Left lung (tissue), 10 donors: ENCODE results near the gene AOPEP. TPM values are rescaled to one million over a fixed set of nuclear protein-coding genes. Genes with fewer than 3 reads are reported as not detected.

Experiments
- ATAC-seq: fragments of 200-7000 bp; cut with Tn5 transposase; one replicate; pipeline ENCODE4 v1.9.1; 2020; ENCODE audit warnings: moderate library complexity
- DNase-seq, 4 donors: peaks; one replicate each; pipeline ENCODE4 v3.0.0-alpha.2; 2013 to 2020
- H3K27ac ChIP-seq, 2 donors: fragments of 200-600 bp; sonication (generic) in 1 of 2; one replicate each; pipeline versions ENCODE4 v1.5.0 to v1.8.0; 2020 to 2021
- H3K27me3 ChIP-seq, 2 donors: fragments of 200-600 bp; sonication (generic) in 1 of 2; one replicate each; pipeline versions ENCODE4 v1.5.0 to v1.8.0; 2020 to 2021
- H3K36me3 ChIP-seq, 2 donors: fragments of 200-600 bp; sonication (generic) in 1 of 2; one replicate each; pipeline versions ENCODE4 v1.5.0 to v1.8.0; 2020 to 2021
- H3K4me1 ChIP-seq, 2 donors: fragments of 200-600 bp; one replicate each; pipeline ENCODE4 v1.8.0; 2021
- H3K4me3 ChIP-seq, 2 donors: fragments of 200-600 bp; sonication (generic) in 1 of 2; one replicate each; pipeline versions ENCODE4 v1.5.0 to v1.8.0; 2020 to 2021; ENCODE audit warnings: mild to moderate bottlenecking in 1 of 2
- H3K9me3 ChIP-seq, 2 donors: fragments of 200-600 bp; sonication (generic) in 1 of 2; one replicate each; pipeline versions ENCODE4 v1.5.0 to v1.8.0; 2020 to 2021
- intact Hi-C, 2 donors: fragments of 100-400 bp; cut with DNase I; formaldehyde crosslinking; loops; one replicate each; pipeline versions ENCODE4 v1.11.2 to v1.14.2; 2022
- polyA plus RNA-seq, 6 donors: library from polyadenylated mRNA; unstranded; fragments of 120-200 nt; gene quantifications; one replicate each; pipeline ENCODE4 v1.2.1, GENCODE V29; 2013; ENCODE audit not compliant: insufficient read length in 6 of 6
- total RNA-seq, 2 donors: library from RNA; stranded (reverse); fragmentation: NEBNext Ultra II Directional; extraction: Animal tissue kit (Norgen Biotek cat#: 25700); gene quantifications; one replicate each; pipeline ENCODE4 v1.2.1, GENCODE V29; 2021
- TF ChIP-seq, protein P1 (sequence below), 2 donors: fragments of 200-600 bp; sonication (generic) in 1 of 2; IDR thresholded peaks; one replicate each; pipeline versions ENCODE4 v1.5.0 to v1.8.0; 2021; ENCODE audit warnings: antibody characterized with exemption in 2 of 2
- donor health status: DM: no; HTN: yes; CAD: no.
- donor health status: DM: no; HTN: no; CAD: no.

Gene AOPEP
- total and polyA plus RNA-seq, 8 donors: 32.5 to 83.2 (median 39.9) TPM

GRCh38 chr9:94758031-94758430, 31.5 kb downstream of the AOPEP start:
- Histone ChIP-seq H3K9me3 (no peaks in the 10 kb centered on the region), H3K4me3 (no peak overlapping the region), H3K36me3 (peaks cover 0 to 11% of the 10 kb centered on the region in 2 donors), H3K27ac (no peak overlapping the region), H3K4me1 (no peaks in the 10 kb centered on the region), H3K27me3 (no peaks in the 10 kb centered on the region)
- intact Hi-C loops: no loop called here
- TF ChIP-seq, protein P1, sequence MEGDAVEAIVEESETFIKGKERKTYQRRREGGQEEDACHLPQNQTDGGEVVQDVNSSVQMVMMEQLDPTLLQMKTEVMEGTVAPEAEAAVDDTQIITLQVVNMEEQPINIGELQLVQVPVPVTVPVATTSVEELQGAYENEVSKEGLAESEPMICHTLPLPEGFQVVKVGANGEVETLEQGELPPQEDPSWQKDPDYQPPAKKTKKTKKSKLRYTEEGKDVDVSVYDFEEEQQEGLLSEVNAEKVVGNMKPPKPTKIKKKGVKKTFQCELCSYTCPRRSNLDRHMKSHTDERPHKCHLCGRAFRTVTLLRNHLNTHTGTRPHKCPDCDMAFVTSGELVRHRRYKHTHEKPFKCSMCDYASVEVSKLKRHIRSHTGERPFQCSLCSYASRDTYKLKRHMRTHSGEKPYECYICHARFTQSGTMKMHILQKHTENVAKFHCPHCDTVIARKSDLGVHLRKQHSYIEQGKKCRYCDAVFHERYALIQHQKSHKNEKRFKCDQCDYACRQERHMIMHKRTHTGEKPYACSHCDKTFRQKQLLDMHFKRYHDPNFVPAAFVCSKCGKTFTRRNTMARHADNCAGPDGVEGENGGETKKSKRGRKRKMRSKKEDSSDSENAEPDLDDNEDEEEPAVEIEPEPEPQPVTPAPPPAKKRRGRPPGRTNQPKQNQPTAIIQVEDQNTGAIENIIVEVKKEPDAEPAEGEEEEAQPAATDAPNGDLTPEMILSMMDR (IDR thresholded peaks at IDR 0.05): no peak
- DNase-seq: no peak
- no peak for ATAC-seq

DNA sequence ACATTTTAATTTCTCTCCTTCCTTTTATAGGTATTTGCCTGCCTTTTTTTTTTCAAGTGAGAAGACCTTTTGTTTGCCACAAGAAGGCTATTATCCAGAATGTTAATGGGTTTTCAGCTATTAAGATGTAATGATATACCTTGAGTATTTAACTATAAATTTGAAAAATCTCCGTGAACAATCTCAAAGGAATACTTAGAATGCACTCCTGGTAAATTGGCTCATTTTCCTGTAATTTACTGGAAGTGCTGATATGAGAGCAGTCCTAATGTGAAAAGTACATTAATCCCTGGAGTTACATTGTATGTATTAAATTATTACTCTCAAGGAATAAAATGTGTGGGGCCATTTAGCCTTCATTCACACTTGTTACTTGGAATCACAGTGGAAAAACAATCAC, 32.4 kb downstream of the AOPEP start:
- intact Hi-C loops: no loop called here
- Histone ChIP-seq H3K4me3 (no peak overlapping the region), H3K4me1 (no peaks in the 10 kb centered on the region), H3K36me3 (peaks cover 0 to 11% of the 10 kb centered on the region in 2 donors), H3K27me3 (no peaks in the 10 kb centered on the region), H3K9me3 (no peaks in the 10 kb centered on the region), H3K27ac (no peak overlapping the region)
- DNase-seq (no peak), ATAC-seq (no peak)
- TF ChIP-seq, protein P1 (IDR thresholded peaks at IDR 0.05): no peak

DNA sequence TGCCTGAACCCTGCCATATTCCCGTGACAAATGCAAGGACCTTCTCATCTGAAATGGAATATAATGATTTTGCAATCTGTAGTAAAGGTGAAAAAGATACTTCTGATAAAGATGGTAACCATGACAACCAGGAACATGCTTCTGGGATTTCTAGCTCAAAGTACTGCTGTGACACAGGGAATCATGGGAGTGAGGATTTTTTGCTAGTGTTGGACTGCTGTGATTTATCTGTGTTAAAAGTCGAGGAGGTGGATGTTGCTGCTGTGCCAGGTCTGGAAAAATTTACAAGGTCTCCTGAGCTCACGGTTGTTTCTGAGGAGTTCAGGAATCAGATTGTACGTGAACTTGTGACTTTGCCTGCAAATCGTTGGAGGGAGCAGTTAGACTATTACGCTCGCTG, 33.5 kb downstream of the AOPEP start:
- H3K36me3 ChIP-seq: peaks cover 0 to 11% of the 10 kb centered on the region in 2 donors
- H3K27ac ChIP-seq: no peak overlapping the region
- ATAC-seq (no peak), DNase-seq (no peak)
- intact Hi-C loops: no loop called here
- no peak overlapping the region for H3K4me3 ChIP-seq
- TF ChIP-seq, protein P1 (IDR thresholded peaks at IDR 0.05): no peak
- H3K27me3 ChIP-seq: no peaks in the 10 kb centered on the region
- no peaks in the 10 kb centered on the region for H3K4me1 ChIP-seq
- no peaks in the 10 kb centered on the region for H3K9me3 ChIP-seq

DNA sequence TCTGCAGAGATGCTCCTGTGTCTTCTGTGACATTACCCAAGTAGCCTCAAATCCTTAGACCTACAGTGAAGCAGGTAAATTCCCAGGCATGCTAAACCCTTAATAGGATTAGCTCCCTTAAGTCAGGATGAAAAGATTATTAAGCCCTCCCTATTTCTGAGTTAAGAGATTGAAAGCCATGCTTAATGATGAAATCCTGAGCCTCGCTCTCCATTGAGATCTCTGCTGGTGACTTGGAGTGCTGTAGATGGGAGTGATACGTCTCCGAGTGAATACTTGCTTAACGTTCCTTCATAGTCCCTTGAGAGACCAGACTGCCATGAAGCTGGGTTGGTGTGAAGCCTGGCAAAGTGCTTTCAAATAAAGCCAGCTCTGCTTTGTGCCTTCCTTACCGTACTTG, 34.2 kb downstream of the AOPEP start:
- H3K9me3 ChIP-seq: no peaks in the 10 kb centered on the region
- H3K27me3 ChIP-seq: no peaks in the 10 kb centered on the region
- intact Hi-C loops: no loop called here
- TF ChIP-seq, protein P1 (IDR thresholded peaks at IDR 0.05): no peak
- no peak overlapping the region for H3K27ac ChIP-seq
- DNase-seq (no peak), ATAC-seq (no peak)
- H3K36me3 ChIP-seq: peaks cover 0 to 11% of the 10 kb centered on the region in 2 donors
- no peak overlapping the region for H3K4me3 ChIP-seq
- H3K4me1 ChIP-seq: no peaks in the 10 kb centered on the region

GRCh38 chr9:94761481-94761880, 35.0 kb downstream of the AOPEP start:
- no peak for ATAC-seq
- H3K27ac ChIP-seq: no peak overlapping the region
- no peaks in the 10 kb centered on the region for H3K27me3 ChIP-seq
- no peak overlapping the region for H3K4me3 ChIP-seq
- intact Hi-C loops: no loop called here
- H3K4me1 ChIP-seq: no peaks in the 10 kb centered on the region
- no peaks in the 10 kb centered on the region for H3K9me3 ChIP-seq
- peaks cover 0 to 11% of the 10 kb centered on the region in 2 donors for H3K36me3 ChIP-seq
- TF ChIP-seq, protein P1 (IDR thresholded peaks at IDR 0.05): no peak
- DNase-seq: no peak
